Left lung (tissue), 10 donors: ENCODE data around the gene LCN1. TPM values are rescaled to one million over a fixed set of nuclear protein-coding genes. Genes with fewer than 3 reads are reported as not detected.
A peak's percentile ranks its signal among the peaks of the same experiment; 100 is the strongest.

Experiments
- ATAC-seq: fragments of 200-7000 bp; cut with Tn5 transposase; one replicate; pipeline ENCODE4 v1.9.1; 2020; ENCODE audit warnings: moderate library complexity
- DNase-seq, 4 donors: peaks; one replicate each; pipeline ENCODE4 v3.0.0-alpha.2; 2013 to 2020
- H3K27ac ChIP-seq, 2 donors: fragments of 200-600 bp; sonication (generic) in 1 of 2; one replicate each; pipeline versions ENCODE4 v1.5.0 to v1.8.0; 2020 to 2021
- H3K27me3 ChIP-seq, 2 donors: fragments of 200-600 bp; sonication (generic) in 1 of 2; one replicate each; pipeline versions ENCODE4 v1.5.0 to v1.8.0; 2020 to 2021
- H3K36me3 ChIP-seq, 2 donors: fragments of 200-600 bp; sonication (generic) in 1 of 2; one replicate each; pipeline versions ENCODE4 v1.5.0 to v1.8.0; 2020 to 2021
- H3K4me1 ChIP-seq, 2 donors: fragments of 200-600 bp; one replicate each; pipeline ENCODE4 v1.8.0; 2021
- H3K4me3 ChIP-seq, 2 donors: fragments of 200-600 bp; sonication (generic) in 1 of 2; one replicate each; pipeline versions ENCODE4 v1.5.0 to v1.8.0; 2020 to 2021; ENCODE audit warnings: mild to moderate bottlenecking in 1 of 2
- H3K9me3 ChIP-seq, 2 donors: fragments of 200-600 bp; sonication (generic) in 1 of 2; one replicate each; pipeline versions ENCODE4 v1.5.0 to v1.8.0; 2020 to 2021
- CTCF ChIP-seq, 2 donors: fragments of 200-600 bp; sonication (generic) in 1 of 2; IDR thresholded peaks; one replicate each; pipeline versions ENCODE4 v1.5.0 to v1.8.0; 2021; ENCODE audit warnings: antibody characterized with exemption in 2 of 2
- intact Hi-C, 2 donors: fragments of 100-400 bp; cut with DNase I; formaldehyde crosslinking; loops; one replicate each; pipeline versions ENCODE4 v1.11.2 to v1.14.2; 2022
- polyA plus RNA-seq, 6 donors: library from polyadenylated mRNA; unstranded; fragments of 120-200 nt; gene quantifications; one replicate each; pipeline ENCODE4 v1.2.1, GENCODE V29; 2013; ENCODE audit not compliant: insufficient read length in 6 of 6
- total RNA-seq, 2 donors: library from RNA; stranded (reverse); fragmentation: NEBNext Ultra II Directional; extraction: Animal tissue kit (Norgen Biotek cat#: 25700); gene quantifications; one replicate each; pipeline ENCODE4 v1.2.1, GENCODE V29; 2021
- donor health status: DM: no; HTN: yes; CAD: no.
- donor health status: DM: no; HTN: no; CAD: no.

The LCN1 gene
- total and polyA plus RNA-seq, 8 donors = not detected

- DNase-seq = peak in 1 of 4 donors; percentile 72
- H3K9me3 ChIP-seq = no peaks in the 10 kb centered on the region
- TF ChIP-seq CTCF (IDR thresholded peaks at IDR 0.05) = no peak
- H3K27ac ChIP-seq = no peak overlapping the region
- intact Hi-C loops = no loop called here
- H3K36me3 ChIP-seq = peaks cover 0 to 57% of the 10 kb centered on the region in 2 donors
- H3K27me3 ChIP-seq = no peaks in the 10 kb centered on the region
- no peaks in the 10 kb centered on the region for H3K4me1 ChIP-seq
- no peak overlapping the region for H3K4me3 ChIP-seq
- ATAC-seq = no peak
These were observed 32.7 kb upstream of the LCN1 start for GRCh38 chr9:135488527-135488926.

GRCh38 chr9:135489188-135489906 is 31.9 kb upstream of the LCN1 start:
- intact Hi-C loops = no loop called here
- Histone ChIP-seq H3K27ac (no peak overlapping the region), H3K27me3 (no peaks in the 10 kb centered on the region), H3K9me3 (no peaks in the 10 kb centered on the region), H3K4me3 (no peak overlapping the region), H3K36me3 (peaks cover 0 to 51% of the 10 kb centered on the region in 2 donors), H3K4me1 (no peaks in the 10 kb centered on the region)
- no peak for TF ChIP-seq CTCF (IDR thresholded peaks at IDR 0.05)
- no peak for ATAC-seq
- peak in 1 of 4 donors; percentile 49 for DNase-seq

GRCh38 chr9:135490166-135490870 is 30.9 kb upstream of the LCN1 start:
- no peaks in the 10 kb centered on the region for H3K9me3 ChIP-seq
- H3K36me3 ChIP-seq = peaks cover 0 to 41% of the 10 kb centered on the region in 2 donors
- no peak overlapping the region for H3K27ac ChIP-seq
- no peak for TF ChIP-seq CTCF (IDR thresholded peaks at IDR 0.05)
- no peak overlapping the region for H3K4me3 ChIP-seq
- no peaks in the 10 kb centered on the region for H3K27me3 ChIP-seq
- DNase-seq (peak in 1 of 4 donors; percentile 49), ATAC-seq (no peak)
- intact Hi-C loops = no loop called here
- H3K4me1 ChIP-seq = no peaks in the 10 kb centered on the region

GRCh38 chr9:135490980-135491464 is 30.2 kb upstream of the LCN1 start:
- peaks cover 0 to 34% of the 10 kb centered on the region in 2 donors for H3K36me3 ChIP-seq
- H3K9me3 ChIP-seq = no peaks in the 10 kb centered on the region
- ATAC-seq (no peak), DNase-seq (peak in 1 of 4 donors; percentile 73)
- no peaks in the 10 kb centered on the region for H3K4me1 ChIP-seq
- no peak overlapping the region for H3K27ac ChIP-seq
- no peak overlapping the region for H3K4me3 ChIP-seq
- no peak for TF ChIP-seq CTCF (IDR thresholded peaks at IDR 0.05)
- intact Hi-C loops = no loop called here
- H3K27me3 ChIP-seq = no peaks in the 10 kb centered on the region

- peaks cover 0 to 26% of the 10 kb centered on the region in 2 donors for H3K36me3 ChIP-seq
- H3K4me3 ChIP-seq = no peak overlapping the region
- H3K4me1 ChIP-seq = no peaks in the 10 kb centered on the region
- ATAC-seq = no peak
- H3K27me3 ChIP-seq = no peaks in the 10 kb centered on the region
- no peak overlapping the region for H3K27ac ChIP-seq
- intact Hi-C loops = no loop called here
- no peaks in the 10 kb centered on the region for H3K9me3 ChIP-seq
- DNase-seq = no peak
- no peak for TF ChIP-seq CTCF (IDR thresholded peaks at IDR 0.05)
These were observed 29.5 kb upstream of the LCN1 start for GRCh38 chr9:135491764-135492163.
